IPS-18c (cell line): ENCODE results near the gene TTC3.

Source experiments
- H3K4me3 ChIP-seq: 2 replicates; pipeline ENCODE4 v1.7.0; 2013; ENCODE audit warnings: low read depth, mild to moderate bottlenecking, low read length, moderate library complexity; ENCODE audit not compliant: insufficient read depth
- H3K9me3 ChIP-seq: one replicate; pipeline ENCODE4 v1.6.1; 2013; ENCODE audit warnings: mild to moderate bottlenecking, low read length, moderate library complexity; ENCODE audit not compliant: control insufficient read depth, insufficient read depth

Gene TTC3

GRCh38 chr21:37164742-37165141, 91.7 kb downstream of the TTC3 start:
- H3K4me3 ChIP-seq, result no peak overlapping the region

GRCh38 chr21:37165586-37165985, 92.5 kb downstream of the TTC3 start:
- H3K9me3 ChIP-seq, result no peaks in the 10 kb centered on the region

More at GRCh38 chr21:37164742-37165141, 91.7 kb downstream of the TTC3 start:
- H3K9me3 ChIP-seq, result no peaks in the 10 kb centered on the region

GRCh38 chr21:37166733-37167132, 93.7 kb downstream of the TTC3 start:
- Histone ChIP-seq H3K4me3 (no peak overlapping the region), H3K9me3 (no peaks in the 10 kb centered on the region)

More at GRCh38 chr21:37165586-37165985, 92.5 kb downstream of the TTC3 start:
- H3K4me3 ChIP-seq, result no peak overlapping the region

- Histone ChIP-seq H3K9me3 (no peaks in the 10 kb centered on the region), H3K4me3 (no peak overlapping the region)
Observed at GRCh38 chr21:37168666-37169065, 95.6 kb downstream of the TTC3 start.

GRCh38 chr21:37172646-37173045, 99.6 kb downstream of the TTC3 start:
- Histone ChIP-seq H3K9me3 (no peaks in the 10 kb centered on the region), H3K4me3 (no peak overlapping the region)

- no peaks in the 10 kb centered on the region for H3K9me3 ChIP-seq
- no peak overlapping the region for H3K4me3 ChIP-seq
Observed at GRCh38 chr21:37176716-37177115, 103.7 kb downstream of the TTC3 start.

GRCh38 chr21:37181059-37181458, 108.0 kb downstream of the TTC3 start:
- Histone ChIP-seq H3K4me3 (no peak overlapping the region), H3K9me3 (no peaks in the 10 kb centered on the region)

- H3K4me3 ChIP-seq, result no peak overlapping the region
- H3K9me3 ChIP-seq, result no peaks in the 10 kb centered on the region
Observed at GRCh38 chr21:37182222-37182621, 109.2 kb downstream of the TTC3 start.

- Histone ChIP-seq H3K9me3 (no peaks in the 10 kb centered on the region), H3K4me3 (no peak overlapping the region)
Observed at GRCh38 chr21:37183749-37184148, 110.7 kb downstream of the TTC3 start.

GRCh38 chr21:37184784-37185593, 111.9 kb downstream of the TTC3 start:
- Histone ChIP-seq H3K4me3 (no peak overlapping the region), H3K9me3 (no peaks in the 10 kb centered on the region)

GRCh38 chr21:37186983-37187382, 113.9 kb downstream of the TTC3 start:
- no peak overlapping the region for H3K4me3 ChIP-seq
- H3K9me3 ChIP-seq, result no peaks in the 10 kb centered on the region

GRCh38 chr21:37188825-37189224, 115.8 kb downstream of the TTC3 start:
- Histone ChIP-seq H3K4me3 (no peak overlapping the region), H3K9me3 (no peaks in the 10 kb centered on the region)

- Histone ChIP-seq H3K4me3 (no peak overlapping the region), H3K9me3 (no peaks in the 10 kb centered on the region)
Observed at GRCh38 chr21:37192019-37192418, 119.0 kb downstream of the TTC3 start.

GRCh38 chr21:37193006-37193405, 120.0 kb downstream of the TTC3 start:
- Histone ChIP-seq H3K4me3 (no peak overlapping the region), H3K9me3 (no peaks in the 10 kb centered on the region)

- H3K4me3 ChIP-seq, result no peak overlapping the region
- H3K9me3 ChIP-seq, result no peaks in the 10 kb centered on the region
Observed at GRCh38 chr21:37193676-37194075, 120.6 kb downstream of the TTC3 start.

- H3K9me3 ChIP-seq, result no peaks in the 10 kb centered on the region
Observed at GRCh38 chr21:37195059-37195458, 122.0 kb downstream of the TTC3 start.

GRCh38 chr21:37195610-37196009, 122.6 kb downstream of the TTC3 start:
- no peak overlapping the region for H3K4me3 ChIP-seq
- H3K9me3 ChIP-seq, result no peaks in the 10 kb centered on the region

More at GRCh38 chr21:37195059-37195458, 122.0 kb downstream of the TTC3 start:
- H3K4me3 ChIP-seq, result no peak overlapping the region

GRCh38 chr21:37196847-37197246, 123.8 kb downstream of the TTC3 start:
- Histone ChIP-seq H3K9me3 (no peaks in the 10 kb centered on the region), H3K4me3 (no peak overlapping the region)

- no peak overlapping the region for H3K4me3 ChIP-seq
- H3K9me3 ChIP-seq, result no peaks in the 10 kb centered on the region
Observed at GRCh38 chr21:37197746-37198145, 124.7 kb downstream of the TTC3 start.
